AG08395 (cell line): ENCODE data around the gene NELL2.

Experiments used
- DNase-seq: peaks from one replicate; pipeline ENCODE4 v3.0.0; 2012; ENCODE audit warnings: mixed read lengths, low spot score

The NELL2 gene

DNA sequence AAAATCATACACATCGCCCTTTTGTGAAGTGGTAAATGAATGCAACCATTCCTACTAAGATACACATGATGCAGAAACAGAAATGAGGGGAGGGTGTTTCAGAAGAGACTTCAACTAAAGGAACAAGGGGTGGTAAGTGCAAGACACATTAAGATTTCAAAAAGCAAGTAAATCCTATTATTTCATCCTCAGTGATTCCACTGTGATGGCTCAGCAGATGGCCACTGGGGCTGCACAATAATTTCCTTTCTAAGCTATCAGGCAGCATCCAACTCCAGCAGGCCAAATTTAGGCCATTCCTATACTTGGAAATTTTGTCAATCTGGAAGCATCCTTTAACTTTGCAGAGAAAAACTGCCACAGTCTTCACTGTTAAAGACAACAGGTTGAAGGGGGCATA lies 272.4 kb downstream of the NELL2 start:
- DNase-seq: no peak

DNA sequence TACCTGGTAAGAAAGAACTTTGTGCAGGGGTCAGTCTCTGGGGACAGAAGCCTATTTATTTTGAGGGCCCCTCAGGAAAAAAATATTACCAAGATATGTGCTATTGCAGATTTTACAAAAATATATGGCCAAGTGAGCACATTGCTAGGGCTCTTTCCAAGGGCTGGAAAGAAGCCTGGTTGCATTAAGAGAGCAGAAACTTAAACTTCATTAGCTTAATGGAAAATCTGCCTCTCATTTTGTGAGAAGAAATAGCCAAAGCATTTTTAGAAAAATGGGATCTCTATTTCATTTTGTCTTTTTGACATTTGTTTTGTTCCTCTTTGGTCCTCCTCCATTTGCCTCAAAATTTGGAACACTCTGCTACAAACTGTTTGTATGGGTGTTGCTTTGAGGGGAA lies 283.5 kb downstream of the NELL2 start:
- DNase-seq: no peak

DNA sequence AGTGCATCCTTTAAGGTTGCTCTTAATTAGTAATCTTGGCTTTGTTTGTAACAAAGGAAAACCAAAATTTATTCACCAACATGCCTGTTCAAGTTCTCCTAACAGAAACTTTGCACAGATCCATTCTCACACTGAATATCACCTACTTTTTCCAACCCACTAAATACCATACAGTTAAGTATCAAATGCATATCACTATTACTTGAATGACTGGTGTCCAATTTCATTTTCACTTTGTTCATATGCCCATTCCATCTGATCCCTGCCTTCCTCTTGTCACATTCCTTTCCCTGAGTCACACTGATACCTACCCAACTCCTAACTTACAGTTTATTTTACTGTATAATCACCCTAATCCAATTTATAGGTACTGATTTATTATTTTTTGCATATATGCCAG lies 286.4 kb downstream of the NELL2 start:
- no peak for DNase-seq

DNA sequence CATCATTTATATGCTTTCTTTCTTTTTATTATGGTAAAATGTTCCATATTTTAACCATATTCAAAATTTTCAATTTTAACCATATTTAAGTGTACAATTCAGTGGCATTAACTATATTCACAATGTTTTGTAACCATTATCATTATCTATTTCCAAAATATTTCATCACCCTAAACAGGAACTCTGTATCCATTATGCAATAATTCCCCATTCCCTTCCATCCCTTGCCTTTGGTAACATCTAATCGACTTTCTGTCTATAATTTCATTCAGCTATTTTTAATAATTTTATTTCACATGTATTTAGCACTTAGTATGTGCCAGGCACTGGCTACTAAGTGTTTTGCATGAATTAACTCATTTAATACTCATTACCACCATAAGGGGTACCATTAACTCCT lies 287.5 kb downstream of the NELL2 start:
- no peak for DNase-seq

DNA sequence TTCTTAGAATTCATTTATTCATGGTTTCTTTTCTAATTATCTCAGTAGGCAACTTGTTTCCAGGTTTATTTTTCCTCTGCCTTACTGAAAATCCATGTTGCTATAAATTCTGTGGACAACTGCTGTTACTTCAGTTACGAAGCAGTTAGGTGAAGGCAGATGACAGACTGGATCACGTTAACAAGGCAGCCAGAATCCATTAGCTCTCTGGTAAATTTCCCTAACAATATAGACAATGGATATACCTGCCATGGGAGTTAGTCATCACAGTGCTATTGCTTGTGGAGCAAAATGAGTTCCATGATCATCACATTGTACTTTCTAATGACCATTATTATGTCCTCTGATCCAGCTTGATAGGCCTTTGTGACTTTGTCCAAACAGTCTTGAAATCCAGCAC lies 291.5 kb downstream of the NELL2 start:
- DNase-seq: no peak

DNA sequence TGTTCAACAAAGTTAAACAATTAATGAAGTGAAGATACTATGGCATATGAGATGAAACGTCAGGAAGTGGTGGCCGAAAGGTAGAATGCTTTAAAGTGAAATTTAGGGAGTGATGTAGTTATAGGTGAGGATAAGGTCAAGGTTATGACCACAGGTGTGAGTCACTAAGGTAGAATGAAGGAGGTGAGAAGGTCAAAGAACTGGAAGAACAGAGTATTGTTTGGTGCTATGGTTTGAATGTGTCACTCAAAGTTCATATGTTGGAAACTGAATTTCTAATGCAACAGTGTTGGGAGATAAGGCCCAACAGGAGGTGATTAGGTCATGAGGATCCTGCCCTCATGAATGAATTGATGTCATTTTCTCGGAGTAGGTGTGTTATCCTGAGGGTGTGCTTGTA lies 293.6 kb downstream of the NELL2 start:
- DNase-seq: no peak

DNA sequence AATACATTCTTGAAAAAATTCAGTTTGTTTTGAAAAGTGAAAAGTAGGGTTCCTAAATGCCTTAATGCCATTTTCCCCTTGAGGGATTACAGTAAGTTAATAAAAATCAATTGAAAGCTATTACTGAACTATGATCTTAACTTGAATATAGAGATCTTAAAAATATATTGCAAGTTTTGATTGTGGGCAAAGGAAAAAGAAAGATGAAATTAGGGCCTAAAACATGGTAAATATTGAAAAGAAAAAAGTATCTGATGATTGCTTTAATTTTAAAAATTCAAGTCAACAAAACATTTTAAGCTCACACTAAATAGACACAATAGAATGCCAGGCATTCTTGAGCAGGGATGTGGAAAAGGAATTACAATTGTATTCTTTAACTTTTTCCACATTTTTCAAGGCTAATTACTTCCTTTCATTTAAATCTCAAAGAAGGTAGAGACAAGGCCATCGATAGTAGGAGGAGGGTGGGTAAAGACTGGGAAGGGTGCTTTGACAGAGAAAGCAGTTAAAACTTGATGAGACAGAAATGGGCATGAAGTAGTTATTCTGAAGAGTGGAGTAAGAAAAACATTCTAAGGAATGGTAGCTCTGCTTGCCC lies 294.4 kb downstream of the NELL2 start:
- DNase-seq: no peak

DNA sequence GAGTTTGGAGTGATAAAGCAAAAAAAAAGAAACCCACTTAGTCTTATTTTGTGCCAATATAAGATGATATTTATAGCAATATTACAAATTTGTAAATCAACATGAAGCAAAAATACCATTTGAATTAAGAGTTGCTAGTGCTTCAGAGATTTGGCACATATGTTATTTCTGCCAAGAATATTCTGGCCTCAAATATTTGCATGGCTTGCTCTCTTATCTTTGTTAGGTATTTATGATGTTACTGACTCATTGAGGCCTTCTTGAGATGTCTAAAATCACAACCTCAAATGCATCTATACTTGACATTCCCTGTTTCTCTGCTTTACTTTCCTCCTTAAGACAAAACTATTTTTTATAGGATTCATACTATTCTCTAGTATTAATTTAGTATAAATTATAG lies 301.5 kb downstream of the NELL2 start:
- no peak for DNase-seq

DNA sequence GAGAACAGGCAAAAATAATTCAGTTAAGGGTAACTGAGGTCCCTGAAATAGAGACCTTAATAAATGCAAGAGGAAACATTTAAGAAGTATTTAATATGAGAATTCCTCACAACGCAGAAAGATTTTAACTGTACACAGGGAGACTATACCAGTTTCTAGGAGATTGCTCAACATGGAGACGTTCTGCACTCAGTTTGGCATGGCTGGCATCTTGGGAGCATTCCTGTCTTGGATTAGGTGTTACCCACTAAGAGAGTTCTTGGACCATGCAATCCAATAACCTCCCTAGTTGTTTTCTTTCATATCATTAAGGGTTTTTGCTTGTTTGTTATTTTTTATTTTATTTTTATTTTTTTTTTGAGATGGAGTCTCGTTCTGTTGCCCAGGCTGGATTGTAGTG lies 302.4 kb downstream of the NELL2 start:
- no peak for DNase-seq

DNA sequence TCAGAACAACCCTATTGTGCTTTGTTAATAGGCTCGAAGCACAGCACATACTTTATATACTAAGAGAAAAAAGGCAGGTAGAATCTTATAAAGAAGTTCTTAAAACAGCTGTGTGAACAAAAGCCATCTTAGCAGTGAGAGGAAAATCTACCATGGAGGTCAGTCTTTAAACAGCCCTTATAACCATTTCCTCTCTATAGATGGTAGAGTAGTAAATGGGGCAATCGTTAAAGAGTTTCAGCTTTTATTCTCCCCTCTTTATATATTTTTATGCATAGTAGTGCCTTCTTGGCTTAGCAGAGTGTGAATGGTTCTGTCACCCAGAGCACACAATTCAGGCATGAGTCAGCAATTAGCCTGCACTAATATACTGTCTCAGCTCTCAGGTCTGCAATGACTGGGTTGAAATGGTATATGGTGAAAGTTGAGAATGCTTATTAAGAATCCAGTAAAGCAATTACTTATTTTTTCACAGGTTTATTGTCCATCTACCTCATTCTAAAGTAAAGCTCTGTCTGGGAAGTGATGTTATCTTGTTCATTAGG lies 305.0 kb downstream of the NELL2 start:
- no peak for DNase-seq

DNA sequence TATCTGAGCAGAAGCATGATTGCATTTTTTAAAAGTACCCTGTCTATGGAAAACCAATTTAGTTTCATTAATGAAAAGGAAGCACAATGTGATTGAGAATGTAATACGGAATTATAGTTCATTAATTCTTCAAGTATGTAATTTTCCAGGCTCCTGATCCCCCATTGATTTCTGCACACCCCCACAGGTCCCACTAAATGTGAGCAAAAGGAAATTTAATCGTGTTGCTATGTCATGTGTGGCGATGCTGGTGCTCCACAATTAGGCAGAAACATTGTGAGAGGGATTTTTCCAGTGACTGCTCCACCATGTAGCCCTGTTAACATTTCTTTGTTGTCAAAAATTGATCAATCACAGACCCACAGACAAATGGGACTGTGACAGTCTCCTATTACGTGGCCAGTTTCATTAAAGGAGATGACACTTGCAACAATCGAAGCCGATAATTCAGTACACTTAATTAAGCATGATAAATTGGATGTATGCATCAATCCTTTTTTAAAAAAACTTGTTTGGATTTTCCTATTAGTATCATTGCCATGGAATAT lies 306.0 kb downstream of the NELL2 start:
- DNase-seq: no peak

DNA sequence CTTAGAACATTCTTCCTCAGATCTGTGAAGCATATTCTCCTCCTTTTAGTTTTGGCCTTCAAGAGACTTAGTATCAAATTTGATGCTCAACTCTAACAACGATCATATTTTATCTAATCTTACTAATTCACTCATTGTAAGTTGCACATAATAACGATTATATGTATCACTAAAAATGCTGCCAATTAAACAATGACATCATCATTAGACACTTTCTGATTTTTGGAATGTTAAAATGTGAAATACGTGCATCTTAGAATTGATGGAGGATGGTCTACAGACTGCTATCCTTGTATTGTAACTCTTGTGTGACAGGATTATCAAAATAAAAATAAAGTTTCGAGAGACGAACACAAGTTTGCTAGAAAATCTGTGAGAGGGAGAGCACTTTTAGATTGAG lies 311.0 kb downstream of the NELL2 start:
- DNase-seq: no peak

DNA sequence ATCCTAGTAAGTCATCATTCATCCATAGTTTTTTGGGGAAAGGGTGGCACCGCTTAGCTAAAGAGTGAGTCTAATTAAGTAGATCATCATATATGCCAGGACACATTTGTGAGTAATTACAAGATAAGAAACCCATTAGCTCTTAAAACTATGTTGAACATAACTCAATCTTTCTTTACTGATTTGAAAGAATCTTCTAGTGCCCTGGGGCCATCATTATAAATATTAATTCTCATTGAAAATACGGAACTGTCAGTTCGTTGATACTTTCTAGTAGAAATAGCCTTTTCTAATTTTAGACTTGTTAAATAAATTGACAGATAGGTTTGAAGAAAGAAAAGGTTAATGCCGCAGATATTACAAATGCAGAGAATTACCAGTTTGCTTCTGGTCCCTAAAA lies 312.6 kb downstream of the NELL2 start:
- DNase-seq: no peak

DNA sequence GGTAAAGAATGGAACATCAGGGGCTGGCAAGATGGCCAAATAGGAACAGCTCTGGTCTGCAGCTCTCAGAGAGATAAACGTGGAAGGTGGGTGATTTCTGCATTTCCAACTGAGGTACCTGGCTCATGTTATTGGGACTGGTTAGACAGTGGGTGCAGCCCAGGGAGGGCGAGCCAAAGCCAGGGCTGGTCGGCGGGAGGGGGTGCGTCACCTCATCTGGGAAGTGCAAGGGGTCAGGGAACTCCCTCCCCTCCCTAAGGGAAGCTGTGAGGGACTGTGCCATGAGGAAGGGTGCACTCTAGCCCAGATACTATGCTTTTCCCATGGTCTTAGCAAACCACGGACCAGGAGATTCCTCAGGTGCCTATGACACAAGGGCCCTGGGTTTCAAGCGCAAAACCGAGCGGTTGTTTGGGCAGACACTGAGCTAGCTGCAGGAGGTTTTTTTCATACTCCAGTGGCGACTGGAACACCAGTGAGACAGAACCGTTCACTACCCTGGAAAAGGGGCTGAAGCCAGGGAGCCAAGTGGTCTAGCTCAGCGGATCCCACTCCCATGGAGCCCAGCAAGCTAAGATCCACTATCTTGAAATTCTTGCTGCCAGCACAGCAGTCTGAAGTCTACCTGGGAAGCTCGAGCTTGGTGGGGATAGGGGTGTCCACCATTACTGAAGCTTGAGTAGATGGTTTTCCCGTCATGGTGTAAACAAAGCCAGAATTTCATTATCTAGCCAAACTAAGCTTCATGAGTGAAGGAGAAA lies 317.6 kb downstream of the NELL2 start:
- no peak for DNase-seq

DNA sequence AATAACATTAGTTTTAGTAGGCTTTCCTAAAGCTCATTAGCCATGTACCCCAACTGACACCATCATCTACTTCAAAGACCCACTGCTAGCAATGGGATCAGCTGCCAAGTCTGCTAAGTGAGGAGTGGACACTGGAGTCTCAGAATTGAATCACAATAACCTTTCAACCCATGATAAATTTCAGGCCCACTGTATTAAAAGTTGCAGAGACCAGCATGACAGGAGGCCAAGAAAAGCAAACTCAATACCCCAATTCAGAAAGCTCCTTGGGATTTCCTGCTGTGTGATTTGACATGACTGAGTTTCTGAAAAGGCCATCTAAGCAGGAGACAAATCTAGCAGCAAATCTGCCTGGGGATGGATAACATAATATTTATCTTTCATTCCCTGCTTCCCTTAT lies 320.7 kb downstream of the NELL2 start:
- no peak for DNase-seq

DNA sequence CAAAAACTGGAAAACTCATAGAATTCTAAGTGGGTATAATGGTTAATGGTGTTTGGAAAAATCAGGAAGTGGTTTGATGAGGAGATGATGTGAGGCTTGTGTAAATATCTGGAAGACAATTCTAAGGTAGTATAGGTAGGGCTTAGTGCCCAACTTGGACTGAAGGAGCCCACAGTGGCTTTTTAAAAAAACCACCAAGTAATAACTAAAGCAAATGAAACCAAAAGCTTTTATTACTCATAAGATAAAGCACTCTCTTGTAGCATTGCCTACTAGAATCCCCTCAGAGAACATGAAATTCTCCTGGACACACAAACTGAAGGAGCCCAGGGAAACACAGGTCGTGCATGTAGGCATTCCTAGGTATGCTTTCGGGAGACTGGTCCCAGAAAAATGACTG lies 324.5 kb downstream of the NELL2 start:
- DNase-seq: no peak

DNA sequence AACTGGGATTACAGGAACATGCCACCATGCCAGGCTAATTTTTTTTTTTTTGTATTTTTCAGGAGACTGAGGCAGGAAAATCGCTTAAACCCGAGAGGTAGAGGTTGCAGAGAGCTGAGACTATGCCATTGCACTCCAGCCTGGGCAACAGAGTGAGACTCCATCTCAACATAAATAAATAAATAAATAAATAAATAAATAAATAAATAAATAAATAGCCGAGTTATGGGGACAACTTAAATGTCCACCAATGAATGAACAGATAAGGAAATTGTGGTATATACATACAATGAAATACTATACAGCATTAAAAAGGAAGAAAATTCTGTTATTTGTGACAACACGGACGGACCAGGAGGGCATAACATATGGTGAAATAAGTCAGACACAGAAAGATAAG lies 325.7 kb downstream of the NELL2 start:
- no peak for DNase-seq

DNA sequence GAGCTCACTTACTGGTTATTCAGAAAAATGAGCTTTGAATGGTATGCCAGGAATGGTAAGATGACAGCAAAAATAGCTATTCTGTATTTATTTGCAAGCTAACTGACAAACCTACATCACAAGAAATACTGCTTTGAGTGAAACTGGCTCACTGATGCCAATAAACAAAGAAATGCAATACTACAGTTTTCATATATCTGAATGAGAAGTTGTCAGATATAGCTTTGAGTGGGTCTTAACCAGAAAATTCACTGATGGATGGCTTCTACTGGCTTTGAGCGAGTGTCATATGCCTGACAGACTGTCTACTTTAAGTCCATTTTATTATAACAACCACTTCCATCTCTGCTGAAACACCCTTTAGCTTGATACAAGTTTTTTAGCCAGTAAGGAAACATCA lies 330.1 kb downstream of the NELL2 start:
- DNase-seq: no peak

DNA sequence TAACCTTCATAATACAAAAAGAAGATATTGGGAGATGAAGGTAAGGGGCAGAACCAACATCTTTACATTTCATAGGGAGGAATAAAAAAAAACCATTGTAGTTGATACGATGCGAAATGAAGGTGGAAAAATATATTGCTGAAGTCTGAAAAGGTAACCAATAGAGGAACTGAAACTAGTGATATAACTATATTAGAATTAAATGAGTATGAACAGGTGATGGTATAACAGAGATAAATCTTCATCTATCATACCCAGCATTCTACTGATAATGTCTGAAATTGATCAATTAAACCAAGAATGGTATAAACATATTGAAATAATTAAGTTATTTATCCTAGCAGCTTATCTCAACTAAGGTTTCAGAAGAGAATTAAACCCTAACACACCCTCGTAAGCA lies 332.1 kb downstream of the NELL2 start:
- no peak for DNase-seq

DNA sequence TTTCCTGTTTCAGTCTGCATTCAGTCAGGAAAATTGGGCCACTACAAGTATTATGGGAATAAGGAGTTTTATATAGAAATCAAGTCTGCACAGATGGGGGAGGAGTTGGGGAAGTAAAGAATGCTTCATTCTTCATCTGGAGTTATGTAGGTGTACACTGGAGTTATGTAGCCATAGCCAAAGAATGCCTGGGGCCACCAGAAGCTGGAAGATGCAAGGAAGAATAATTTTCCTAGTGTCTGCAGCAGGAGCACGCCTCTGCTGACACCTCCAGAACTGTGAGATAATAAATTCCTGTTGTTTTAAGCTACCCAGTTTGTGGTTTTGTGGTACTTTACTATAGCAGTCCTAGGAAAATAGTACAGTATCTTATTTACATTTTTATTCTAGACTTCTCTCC lies 333.4 kb downstream of the NELL2 start:
- no peak for DNase-seq

DNA sequence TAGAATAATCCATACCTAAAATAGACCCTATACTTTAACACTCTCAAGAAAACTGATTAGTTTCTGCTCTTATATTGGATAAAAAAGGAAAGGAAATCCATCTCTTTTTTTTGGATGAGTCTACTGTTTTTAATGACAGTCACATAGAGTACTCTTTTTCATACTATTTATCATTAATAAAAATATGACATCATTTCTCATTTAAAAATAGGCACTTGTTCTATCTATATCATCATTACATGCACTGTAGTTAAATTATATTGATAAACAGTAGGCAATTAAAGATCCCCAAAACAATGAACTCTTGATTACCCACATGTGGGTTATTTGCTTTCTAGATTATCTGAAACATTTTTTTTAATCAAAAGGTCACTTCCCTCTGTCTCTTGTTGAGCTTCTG lies 338.8 kb downstream of the NELL2 start:
- DNase-seq: no peak

DNA sequence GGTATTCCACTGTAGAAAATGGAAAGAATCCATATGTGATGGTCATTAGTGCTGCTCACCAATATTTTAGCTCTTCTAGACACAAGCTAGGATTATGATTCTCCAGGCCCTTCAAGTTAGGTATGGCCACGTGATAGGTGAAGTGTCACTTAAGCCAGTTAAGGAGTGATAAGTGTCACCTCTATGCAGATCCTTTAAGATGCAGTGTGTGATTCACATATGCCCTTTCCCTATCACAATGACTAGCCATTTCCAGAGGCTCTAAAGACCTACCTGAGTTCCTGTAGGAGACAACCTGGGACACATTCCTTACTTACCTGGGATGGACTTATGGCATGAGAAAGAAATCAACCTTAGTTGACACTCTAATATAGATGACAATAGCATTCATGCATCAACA lies 343.2 kb downstream of the NELL2 start:
- no peak for DNase-seq

DNA sequence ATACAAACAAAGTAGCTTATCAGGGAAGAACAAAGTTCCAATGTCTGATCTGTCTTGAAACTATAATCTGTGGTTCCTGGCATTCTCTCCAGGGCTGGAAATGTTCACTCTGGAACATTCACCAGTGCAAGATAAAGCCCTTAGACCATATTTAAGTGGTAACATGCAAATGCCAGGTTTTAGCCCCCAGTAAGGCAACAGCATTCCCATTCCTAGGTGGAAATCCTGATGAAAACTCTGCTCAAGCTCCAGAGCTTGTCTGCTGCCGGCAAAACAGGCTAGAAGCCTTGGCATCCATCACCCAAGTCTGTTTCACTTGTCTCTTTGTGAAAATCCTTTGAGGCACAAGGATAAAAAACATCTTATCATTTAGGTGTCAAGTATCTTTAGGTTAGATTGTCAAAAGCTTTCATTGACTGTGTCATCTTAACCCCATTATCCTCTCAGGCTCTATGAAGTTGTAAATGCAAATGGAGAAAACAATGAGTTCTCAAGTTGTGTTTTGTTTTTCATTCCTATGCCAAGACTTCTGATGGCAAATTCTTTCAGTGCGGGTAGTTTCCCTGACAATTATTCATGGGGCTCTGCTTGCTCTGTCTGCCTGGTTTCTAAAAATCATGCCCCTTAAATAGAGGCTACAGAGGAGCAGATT lies 344.7 kb downstream of the NELL2 start:
- no peak for DNase-seq
